B cell (primary cell): ENCODE data around the gene CYB5A.

ENCODE experiments used
- EZH2 ChIP-seq: IDR thresholded peaks from 2 replicates; pipeline ENCODE4 v1.6.1; 2012; ENCODE audit warnings: borderline replicate concordance, low read depth, mild to moderate bottlenecking, moderate library complexity, low read length; ENCODE audit not compliant: insufficient read depth, poor library complexity, severe bottlenecking
- TF ChIP-seq, protein P1 (sequence below): fragments of 200-600 bp; IDR thresholded peaks from one replicate; pipeline ENCODE4 v1.8.0; 2022; ENCODE audit warnings: antibody characterized with exemption, mild to moderate bottlenecking

DNA sequence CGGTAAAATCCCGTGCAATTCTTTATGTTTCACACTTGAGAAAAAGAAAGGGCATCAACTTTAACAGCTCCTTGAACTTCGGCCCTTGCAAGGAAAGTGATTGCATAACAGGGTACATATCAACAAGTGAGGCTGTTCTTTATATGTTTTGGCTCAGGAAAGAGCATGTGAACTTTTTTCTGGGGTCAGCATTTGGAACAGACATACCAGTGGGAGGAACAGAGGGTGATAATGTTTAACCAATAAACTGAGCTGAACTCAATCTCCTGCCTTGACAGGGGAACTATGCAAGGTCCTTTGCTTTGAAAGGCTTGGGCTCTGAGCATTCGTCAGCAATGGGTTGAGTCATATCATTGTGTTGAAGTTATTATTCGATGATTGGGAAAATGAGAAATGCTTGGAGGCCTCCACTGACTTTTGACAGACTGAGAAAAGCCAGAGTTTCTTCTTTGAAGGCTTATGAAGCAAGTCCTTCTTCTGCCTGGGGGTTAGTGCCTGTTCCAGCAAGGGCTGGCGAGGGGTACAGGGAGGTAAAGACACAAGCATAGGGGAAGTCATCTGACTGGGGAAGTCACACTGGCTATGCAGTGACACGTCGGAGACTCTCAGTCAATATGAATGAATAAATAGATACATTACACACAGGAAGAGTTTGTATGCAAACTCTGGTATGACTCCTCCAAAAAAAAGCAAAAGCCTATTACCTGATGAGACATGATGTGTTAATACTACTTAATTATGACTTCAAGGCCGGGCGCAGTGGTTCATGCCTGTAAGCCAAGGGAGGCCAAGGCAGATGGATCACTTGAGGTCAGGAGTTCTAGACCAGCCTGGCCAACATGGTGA lies 57.2 kb downstream of the CYB5A start:
- no peak for TF ChIP-seq EZH2
- TF ChIP-seq, protein P1, sequence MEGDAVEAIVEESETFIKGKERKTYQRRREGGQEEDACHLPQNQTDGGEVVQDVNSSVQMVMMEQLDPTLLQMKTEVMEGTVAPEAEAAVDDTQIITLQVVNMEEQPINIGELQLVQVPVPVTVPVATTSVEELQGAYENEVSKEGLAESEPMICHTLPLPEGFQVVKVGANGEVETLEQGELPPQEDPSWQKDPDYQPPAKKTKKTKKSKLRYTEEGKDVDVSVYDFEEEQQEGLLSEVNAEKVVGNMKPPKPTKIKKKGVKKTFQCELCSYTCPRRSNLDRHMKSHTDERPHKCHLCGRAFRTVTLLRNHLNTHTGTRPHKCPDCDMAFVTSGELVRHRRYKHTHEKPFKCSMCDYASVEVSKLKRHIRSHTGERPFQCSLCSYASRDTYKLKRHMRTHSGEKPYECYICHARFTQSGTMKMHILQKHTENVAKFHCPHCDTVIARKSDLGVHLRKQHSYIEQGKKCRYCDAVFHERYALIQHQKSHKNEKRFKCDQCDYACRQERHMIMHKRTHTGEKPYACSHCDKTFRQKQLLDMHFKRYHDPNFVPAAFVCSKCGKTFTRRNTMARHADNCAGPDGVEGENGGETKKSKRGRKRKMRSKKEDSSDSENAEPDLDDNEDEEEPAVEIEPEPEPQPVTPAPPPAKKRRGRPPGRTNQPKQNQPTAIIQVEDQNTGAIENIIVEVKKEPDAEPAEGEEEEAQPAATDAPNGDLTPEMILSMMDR, result no peak
